Upper lobe of left lung (tissue), 4 donors: ENCODE measurements around the gene ABCG1.

Source experiments
- EP300 ChIP-seq, 4 donors: sonication (generic); formaldehyde crosslinking; IDR thresholded peaks; one replicate each; pipeline ENCODE4 v1.5.1; 2017; ENCODE audit warnings: antibody characterized with exemption in 4 of 4, control low read depth in 2 of 4
- POLR2AphosphoS5 ChIP-seq, 2 donors: sonication (generic); formaldehyde crosslinking; IDR thresholded peaks; one replicate each; pipeline ENCODE4 v1.5.1; 2017; ENCODE audit warnings: antibody characterized with exemption in 2 of 2
- TF ChIP-seq, protein P1 (sequence below), 6 experiments: fragments of 450-650 bp in 4 of 6; fragments of 200-600 bp in 2 of 6; sonication (generic) in 2 of 6; IDR thresholded peaks; one replicate each; pipeline ENCODE4 v1.5.1; 2016 to 2019; ENCODE audit warnings: antibody characterized with exemption in 6 of 6

- TF ChIP-seq, protein P1, sequence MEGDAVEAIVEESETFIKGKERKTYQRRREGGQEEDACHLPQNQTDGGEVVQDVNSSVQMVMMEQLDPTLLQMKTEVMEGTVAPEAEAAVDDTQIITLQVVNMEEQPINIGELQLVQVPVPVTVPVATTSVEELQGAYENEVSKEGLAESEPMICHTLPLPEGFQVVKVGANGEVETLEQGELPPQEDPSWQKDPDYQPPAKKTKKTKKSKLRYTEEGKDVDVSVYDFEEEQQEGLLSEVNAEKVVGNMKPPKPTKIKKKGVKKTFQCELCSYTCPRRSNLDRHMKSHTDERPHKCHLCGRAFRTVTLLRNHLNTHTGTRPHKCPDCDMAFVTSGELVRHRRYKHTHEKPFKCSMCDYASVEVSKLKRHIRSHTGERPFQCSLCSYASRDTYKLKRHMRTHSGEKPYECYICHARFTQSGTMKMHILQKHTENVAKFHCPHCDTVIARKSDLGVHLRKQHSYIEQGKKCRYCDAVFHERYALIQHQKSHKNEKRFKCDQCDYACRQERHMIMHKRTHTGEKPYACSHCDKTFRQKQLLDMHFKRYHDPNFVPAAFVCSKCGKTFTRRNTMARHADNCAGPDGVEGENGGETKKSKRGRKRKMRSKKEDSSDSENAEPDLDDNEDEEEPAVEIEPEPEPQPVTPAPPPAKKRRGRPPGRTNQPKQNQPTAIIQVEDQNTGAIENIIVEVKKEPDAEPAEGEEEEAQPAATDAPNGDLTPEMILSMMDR (IDR thresholded peaks at IDR 0.05): no peak
- no peak for TF ChIP-seq EP300 (IDR thresholded peaks at IDR 0.05)
- TF ChIP-seq POLR2AphosphoS5 (IDR thresholded peaks at IDR 0.05): no peak
Measured at GRCh38 chr21:42194863-42195262, 24.1 kb upstream of the ABCG1 start.
